ENCODE measurements around the gene KLK12.

- TF ChIP-seq, protein P1, sequence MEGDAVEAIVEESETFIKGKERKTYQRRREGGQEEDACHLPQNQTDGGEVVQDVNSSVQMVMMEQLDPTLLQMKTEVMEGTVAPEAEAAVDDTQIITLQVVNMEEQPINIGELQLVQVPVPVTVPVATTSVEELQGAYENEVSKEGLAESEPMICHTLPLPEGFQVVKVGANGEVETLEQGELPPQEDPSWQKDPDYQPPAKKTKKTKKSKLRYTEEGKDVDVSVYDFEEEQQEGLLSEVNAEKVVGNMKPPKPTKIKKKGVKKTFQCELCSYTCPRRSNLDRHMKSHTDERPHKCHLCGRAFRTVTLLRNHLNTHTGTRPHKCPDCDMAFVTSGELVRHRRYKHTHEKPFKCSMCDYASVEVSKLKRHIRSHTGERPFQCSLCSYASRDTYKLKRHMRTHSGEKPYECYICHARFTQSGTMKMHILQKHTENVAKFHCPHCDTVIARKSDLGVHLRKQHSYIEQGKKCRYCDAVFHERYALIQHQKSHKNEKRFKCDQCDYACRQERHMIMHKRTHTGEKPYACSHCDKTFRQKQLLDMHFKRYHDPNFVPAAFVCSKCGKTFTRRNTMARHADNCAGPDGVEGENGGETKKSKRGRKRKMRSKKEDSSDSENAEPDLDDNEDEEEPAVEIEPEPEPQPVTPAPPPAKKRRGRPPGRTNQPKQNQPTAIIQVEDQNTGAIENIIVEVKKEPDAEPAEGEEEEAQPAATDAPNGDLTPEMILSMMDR (IDR thresholded peaks at IDR 0.05), result no peak
- TF ChIP-seq EP300 (IDR thresholded peaks at IDR 0.05) (no peak), POLR2AphosphoS5 (IDR thresholded peaks at IDR 0.05) (no peak), POLR2A (IDR thresholded peaks at IDR 0.05; ENCODE audit: low read depth) (no peak)
Measured at GRCh38 chr19:51007488-51007887, 27.3 kb downstream of the KLK12 start.

Data from esophagus muscularis mucosa (tissue), 4 donors.